ENCODE results near the gene CNPY1. TPM values are rescaled to one million over a fixed set of nuclear protein-coding genes. Genes with fewer than 3 reads are reported as not detected.

The CNPY1 gene
- total RNA-seq, 1 experiment from 2014 or later: not detected

DNA sequence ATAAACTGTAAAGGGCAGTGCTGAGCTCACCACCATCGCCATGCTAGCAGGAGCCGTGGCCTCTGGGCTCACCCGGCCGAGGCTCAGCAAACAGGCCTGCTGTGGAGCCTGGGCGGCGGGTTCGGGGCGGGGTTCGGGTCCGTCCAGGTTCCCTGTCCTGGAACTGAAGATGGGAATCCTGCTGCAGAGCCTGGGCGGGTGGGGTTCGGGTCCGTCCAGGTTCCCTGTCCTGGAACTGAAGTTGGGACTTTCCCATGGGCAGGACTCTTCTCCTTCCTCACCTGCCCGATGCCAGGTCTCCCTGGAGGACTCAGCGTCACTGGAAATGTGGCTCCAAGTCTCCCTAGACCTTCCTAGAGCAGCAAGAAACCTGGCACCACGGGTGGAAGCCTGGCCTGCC is 51.8 kb downstream of the CNPY1 start:
- CTCF ChIA-PET: no interaction called here
- intact Hi-C loops (cut with micrococcal nuclease; ENCODE audit: unreplicated experiment) (no loop called here), in situ Hi-C loops (cut with HindIII; ENCODE audit: low pct_unique_long_range_greater_than_20kb, low sequenced_read_pairs) (no loop called here)
- H3K27me3 ChIP-seq (ENCODE audit: control insufficient read depth, insufficient read depth, low read length): peaks cover 10% of the 10 kb centered on the region
- DNase-seq (ENCODE audit: low read depth, low spot score) (no peak), ATAC-seq (no peak)
- H3K36me3 ChIP-seq (ENCODE audit: control insufficient read depth, insufficient read depth, low read length): no peaks in the 10 kb centered on the region
- H3K27ac ChIP-seq (ENCODE audit: low read length): no peak overlapping the region
- no peaks in the 10 kb centered on the region for H3K9me3 ChIP-seq (ENCODE audit: control insufficient read depth, insufficient read depth, low read depth, low read length)
- H3K4me3 ChIP-seq (ENCODE audit: low read depth in 2 of 2, low read length in 2 of 2): no peak overlapping the region
- no peaks in the 10 kb centered on the region for H3K4me1 ChIP-seq (ENCODE audit: control insufficient read depth, insufficient read depth, low read length)
- TF ChIP-seq SIN3A (IDR thresholded peaks at IDR 0.05; ENCODE audit: borderline replicate concordance, insufficient read depth, low read depth, low read length): no peak
- TF ChIP-seq, protein P1, sequence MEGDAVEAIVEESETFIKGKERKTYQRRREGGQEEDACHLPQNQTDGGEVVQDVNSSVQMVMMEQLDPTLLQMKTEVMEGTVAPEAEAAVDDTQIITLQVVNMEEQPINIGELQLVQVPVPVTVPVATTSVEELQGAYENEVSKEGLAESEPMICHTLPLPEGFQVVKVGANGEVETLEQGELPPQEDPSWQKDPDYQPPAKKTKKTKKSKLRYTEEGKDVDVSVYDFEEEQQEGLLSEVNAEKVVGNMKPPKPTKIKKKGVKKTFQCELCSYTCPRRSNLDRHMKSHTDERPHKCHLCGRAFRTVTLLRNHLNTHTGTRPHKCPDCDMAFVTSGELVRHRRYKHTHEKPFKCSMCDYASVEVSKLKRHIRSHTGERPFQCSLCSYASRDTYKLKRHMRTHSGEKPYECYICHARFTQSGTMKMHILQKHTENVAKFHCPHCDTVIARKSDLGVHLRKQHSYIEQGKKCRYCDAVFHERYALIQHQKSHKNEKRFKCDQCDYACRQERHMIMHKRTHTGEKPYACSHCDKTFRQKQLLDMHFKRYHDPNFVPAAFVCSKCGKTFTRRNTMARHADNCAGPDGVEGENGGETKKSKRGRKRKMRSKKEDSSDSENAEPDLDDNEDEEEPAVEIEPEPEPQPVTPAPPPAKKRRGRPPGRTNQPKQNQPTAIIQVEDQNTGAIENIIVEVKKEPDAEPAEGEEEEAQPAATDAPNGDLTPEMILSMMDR (IDR thresholded peaks at IDR 0.05): no peak
- TF ChIP-seq TCF7L2 (IDR thresholded peaks at IDR 0.05; ENCODE audit: low read depth, low read length): no peak
- TF ChIP-seq, protein P2, sequence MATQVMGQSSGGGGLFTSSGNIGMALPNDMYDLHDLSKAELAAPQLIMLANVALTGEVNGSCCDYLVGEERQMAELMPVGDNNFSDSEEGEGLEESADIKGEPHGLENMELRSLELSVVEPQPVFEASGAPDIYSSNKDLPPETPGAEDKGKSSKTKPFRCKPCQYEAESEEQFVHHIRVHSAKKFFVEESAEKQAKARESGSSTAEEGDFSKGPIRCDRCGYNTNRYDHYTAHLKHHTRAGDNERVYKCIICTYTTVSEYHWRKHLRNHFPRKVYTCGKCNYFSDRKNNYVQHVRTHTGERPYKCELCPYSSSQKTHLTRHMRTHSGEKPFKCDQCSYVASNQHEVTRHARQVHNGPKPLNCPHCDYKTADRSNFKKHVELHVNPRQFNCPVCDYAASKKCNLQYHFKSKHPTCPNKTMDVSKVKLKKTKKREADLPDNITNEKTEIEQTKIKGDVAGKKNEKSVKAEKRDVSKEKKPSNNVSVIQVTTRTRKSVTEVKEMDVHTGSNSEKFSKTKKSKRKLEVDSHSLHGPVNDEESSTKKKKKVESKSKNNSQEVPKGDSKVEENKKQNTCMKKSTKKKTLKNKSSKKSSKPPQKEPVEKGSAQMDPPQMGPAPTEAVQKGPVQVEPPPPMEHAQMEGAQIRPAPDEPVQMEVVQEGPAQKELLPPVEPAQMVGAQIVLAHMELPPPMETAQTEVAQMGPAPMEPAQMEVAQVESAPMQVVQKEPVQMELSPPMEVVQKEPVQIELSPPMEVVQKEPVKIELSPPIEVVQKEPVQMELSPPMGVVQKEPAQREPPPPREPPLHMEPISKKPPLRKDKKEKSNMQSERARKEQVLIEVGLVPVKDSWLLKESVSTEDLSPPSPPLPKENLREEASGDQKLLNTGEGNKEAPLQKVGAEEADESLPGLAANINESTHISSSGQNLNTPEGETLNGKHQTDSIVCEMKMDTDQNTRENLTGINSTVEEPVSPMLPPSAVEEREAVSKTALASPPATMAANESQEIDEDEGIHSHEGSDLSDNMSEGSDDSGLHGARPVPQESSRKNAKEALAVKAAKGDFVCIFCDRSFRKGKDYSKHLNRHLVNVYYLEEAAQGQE (IDR thresholded peaks at IDR 0.05; ENCODE audit: insufficient read depth in 1 of 2, low read depth in 2 of 2, low read length in 1 of 2): no peak
- no peak for TF ChIP-seq POLR2AphosphoS5 (IDR thresholded peaks at IDR 0.05; ENCODE audit: low read depth, low read length)
- no TSS peak for BruUV-seq (replicated peaks)
- POLR2A ChIA-PET: no interaction called here

DNA sequence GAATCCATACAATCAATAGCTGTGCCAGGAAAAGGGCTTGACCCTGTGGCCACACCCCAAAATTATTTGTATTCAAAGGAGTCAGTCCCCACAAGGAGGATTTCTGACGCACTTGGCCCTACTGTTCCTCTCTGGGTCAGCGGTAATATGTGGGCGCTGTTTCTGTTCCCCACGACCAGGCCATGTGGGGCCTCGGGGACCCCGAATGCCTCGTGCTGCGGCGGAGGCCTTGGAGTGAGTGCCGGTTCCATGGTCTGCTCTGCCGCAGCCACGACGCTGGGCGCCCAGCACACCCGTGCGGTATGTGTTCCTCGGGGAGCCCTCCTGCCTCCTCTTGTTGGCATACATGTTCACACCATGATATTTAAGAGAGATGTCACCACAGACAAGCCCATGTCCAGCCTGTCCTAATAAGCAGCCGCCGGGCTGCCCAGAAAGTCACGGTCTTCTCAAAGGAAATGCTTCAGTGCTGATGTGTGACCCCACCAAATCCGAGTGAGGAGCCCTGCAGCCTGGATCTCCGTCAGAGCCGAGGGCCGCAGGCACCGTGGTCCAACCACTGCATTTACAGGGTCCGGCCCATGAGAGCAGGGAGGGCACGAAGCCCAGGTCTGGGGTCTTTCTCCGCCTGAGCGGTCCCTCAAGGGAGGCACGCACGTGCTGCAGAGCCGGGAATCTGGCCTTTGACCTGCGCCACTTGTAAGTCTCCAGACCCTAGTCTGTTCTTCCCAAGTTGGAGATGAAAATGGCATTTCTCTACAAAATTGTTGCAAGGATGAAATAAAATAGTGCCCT is 52.4 kb downstream of the CNPY1 start:
- no peaks in the 10 kb centered on the region for H3K36me3 ChIP-seq (ENCODE audit: control insufficient read depth, insufficient read depth, low read length)
- DNase-seq (ENCODE audit: low read depth, low spot score): no peak
- H3K4me3 ChIP-seq (ENCODE audit: low read depth in 2 of 2, low read length in 2 of 2): no peak overlapping the region
- POLR2A ChIA-PET: no interaction called here
- no TSS peak for BruUV-seq (replicated peaks)
- in situ Hi-C loops (cut with HindIII; ENCODE audit: low pct_unique_long_range_greater_than_20kb, low sequenced_read_pairs): no loop called here
- H3K27ac ChIP-seq (ENCODE audit: low read length): no peak overlapping the region
- TF ChIP-seq, protein P1 (IDR thresholded peaks at IDR 0.05): no peak
- TF ChIP-seq, protein P2 (IDR thresholded peaks at IDR 0.05; ENCODE audit: insufficient read depth in 1 of 2, low read depth in 2 of 2, low read length in 1 of 2): no peak
- TF ChIP-seq TCF7L2 (IDR thresholded peaks at IDR 0.05; ENCODE audit: low read depth, low read length): no peak
- no peak for TF ChIP-seq SIN3A (IDR thresholded peaks at IDR 0.05; ENCODE audit: borderline replicate concordance, insufficient read depth, low read depth, low read length)
- TF ChIP-seq POLR2AphosphoS5 (IDR thresholded peaks at IDR 0.05; ENCODE audit: low read depth, low read length): no peak
- intact Hi-C loops (cut with micrococcal nuclease; ENCODE audit: unreplicated experiment): no loop called here
- H3K4me1 ChIP-seq (ENCODE audit: control insufficient read depth, insufficient read depth, low read length): no peaks in the 10 kb centered on the region
- H3K27me3 ChIP-seq (ENCODE audit: control insufficient read depth, insufficient read depth, low read length): peaks cover 8% of the 10 kb centered on the region
- H3K9me3 ChIP-seq (ENCODE audit: control insufficient read depth, insufficient read depth, low read depth, low read length): no peaks in the 10 kb centered on the region
- CTCF ChIA-PET: no interaction called here
- ATAC-seq: no peak

Data from Panc1 (cell line).